NCI-H748 treated with DMSO at 0.1 percent for 48 hours (cell line): ENCODE data around the gene C16orf86.
A peak's percentile ranks its signal among the peaks of the same experiment; 100 is the strongest.

Experiments used
- DNase-seq: peaks from one replicate; lab custom pipeline; 2025; lab: John Stamatoyannopoulos, UW

C16orf86 gene

GRCh38 chr16:67667453-67667816 lies 821 bp downstream of the C16orf86 start:
- DNase-seq, result no peak

GRCh38 chr16:67667817-67668494 lies 1.3 kb downstream of the C16orf86 start:
- DNase-seq, result peak; percentile 28

GRCh38 chr16:67668495-67669157 lies 2.0 kb downstream of the C16orf86 start:
- DNase-seq, result no peak

- no peak for DNase-seq
Measured at GRCh38 chr16:67669499-67670101, 3.0 kb downstream of the C16orf86 start.

- no peak for DNase-seq
Measured at GRCh38 chr16:67672306-67672705, 5.7 kb downstream of the C16orf86 start.

- DNase-seq, result no peak
Measured at GRCh38 chr16:67672739-67673662, 6.4 kb downstream of the C16orf86 start.

GRCh38 chr16:67673712-67674580 lies 7.3 kb downstream of the C16orf86 start:
- no peak for DNase-seq

GRCh38 chr16:67674851-67675578 lies 8.4 kb downstream of the C16orf86 start:
- DNase-seq, result no peak

- DNase-seq, result no peak
Measured at GRCh38 chr16:67675579-67675935, 8.9 kb downstream of the C16orf86 start.

GRCh38 chr16:67675999-67676398 lies 9.4 kb downstream of the C16orf86 start:
- no peak for DNase-seq

GRCh38 chr16:67676516-67676915 lies 9.9 kb downstream of the C16orf86 start:
- DNase-seq, result no peak

- DNase-seq, result no peak
Measured at GRCh38 chr16:67676939-67677338, 10.3 kb downstream of the C16orf86 start.

GRCh38 chr16:67677712-67678111 lies 11.1 kb downstream of the C16orf86 start:
- no peak for DNase-seq

- no peak for DNase-seq
Measured at GRCh38 chr16:67678354-67679023, 11.9 kb downstream of the C16orf86 start.

GRCh38 chr16:67679935-67680897 lies 13.6 kb downstream of the C16orf86 start:
- no peak for DNase-seq

GRCh38 chr16:67683767-67684166 lies 17.2 kb downstream of the C16orf86 start:
- DNase-seq, result no peak

- no peak for DNase-seq
Measured at GRCh38 chr16:67685388-67686112, 18.9 kb downstream of the C16orf86 start.
